ENCODE results near the gene AFAP1.

The AFAP1 gene

DNA sequence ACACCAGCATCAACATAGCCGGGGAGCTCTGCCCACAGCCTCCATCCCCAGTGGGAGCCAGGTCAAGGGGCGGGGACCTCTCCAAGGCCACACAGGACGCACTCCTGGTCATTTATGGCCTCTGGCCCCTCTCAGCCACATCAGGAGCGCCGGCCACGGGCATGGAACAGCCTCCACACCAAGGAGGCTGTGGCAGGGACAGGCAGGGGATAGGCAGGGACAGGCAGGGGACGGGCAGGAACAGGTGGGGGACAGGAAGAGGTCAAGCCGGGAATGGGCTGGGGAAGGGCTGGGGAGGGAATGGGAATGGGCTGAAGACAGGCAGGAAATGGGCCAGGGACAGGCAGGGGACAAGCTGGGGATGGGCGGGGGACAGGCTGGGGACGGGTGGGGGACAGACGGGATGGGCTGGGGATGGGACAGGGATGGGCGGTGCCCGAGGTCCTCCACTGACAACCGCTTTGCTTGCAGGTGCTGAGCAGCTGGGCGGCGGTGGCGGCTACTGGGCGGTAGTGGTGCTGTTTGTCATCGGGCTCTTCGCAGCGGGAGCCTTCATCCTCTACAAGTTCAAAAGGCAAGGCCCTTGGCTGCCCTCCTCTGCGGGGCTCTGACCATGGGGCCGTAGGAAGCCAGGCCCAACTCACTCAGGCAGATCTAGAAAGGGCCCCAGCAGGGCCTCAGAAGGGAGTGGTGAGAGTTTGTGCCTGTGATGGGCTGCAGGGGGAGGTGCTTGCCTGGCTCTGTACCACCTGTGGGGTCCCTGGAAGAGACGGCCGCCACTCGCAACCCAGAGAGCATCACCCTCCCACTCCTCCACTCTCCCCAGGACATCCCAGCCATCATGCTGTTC lies 205.6 kb downstream of the AFAP1 start:
- DNase-seq, result no peak

- no peak for DNase-seq
These were observed 206.5 kb downstream of the AFAP1 start for GRCh38 chr4:7733201-7733600.

- DNase-seq, result no peak
These were observed 207.4 kb downstream of the AFAP1 start for GRCh38 chr4:7732263-7732662.

- no peak for DNase-seq
These were observed 208.2 kb downstream of the AFAP1 start for GRCh38 chr4:7731437-7731836.

DNA sequence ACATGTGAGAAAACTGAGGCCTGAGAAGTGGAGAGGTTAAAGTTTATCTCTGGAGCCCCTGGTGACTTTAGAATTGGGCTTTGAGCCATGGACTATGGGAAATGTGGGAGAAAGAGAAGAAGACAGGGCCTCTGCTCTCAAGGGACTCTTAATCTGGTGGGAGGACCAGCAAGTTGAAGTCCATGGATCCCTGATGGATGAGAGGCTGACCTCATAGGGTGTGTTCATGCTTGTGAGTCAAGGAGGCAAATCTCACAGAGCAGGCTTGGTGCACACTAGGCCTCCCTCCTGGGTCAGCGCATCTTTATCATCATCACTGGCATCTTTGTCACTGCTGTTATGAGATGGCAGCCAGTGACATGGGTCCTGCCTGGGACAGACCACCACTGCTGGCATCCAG lies 211.9 kb downstream of the AFAP1 start:
- DNase-seq, result no peak

- no peak for DNase-seq
These were observed 212.8 kb downstream of the AFAP1 start for GRCh38 chr4:7726665-7727413.

- no peak for DNase-seq
These were observed 213.7 kb downstream of the AFAP1 start for GRCh38 chr4:7725951-7726350.

DNA sequence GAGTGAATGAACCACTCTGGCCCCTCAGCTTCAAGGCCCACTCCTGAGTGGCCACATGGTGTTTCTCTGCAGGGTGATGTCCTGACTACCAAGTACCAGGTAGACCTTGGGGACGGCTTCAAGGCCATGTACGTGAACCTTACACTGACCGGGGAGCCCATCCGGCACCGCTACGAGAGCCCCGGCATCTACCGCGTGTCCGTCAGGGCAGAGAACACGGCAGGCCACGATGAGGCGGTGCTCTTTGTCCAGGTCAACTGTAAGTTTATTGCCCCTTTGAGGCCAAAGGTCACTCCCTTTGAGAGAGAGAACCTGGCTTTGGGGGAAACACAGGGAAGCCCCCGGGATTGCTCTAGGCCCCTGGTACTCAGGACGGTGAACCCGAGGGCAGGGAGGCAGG lies 216.0 kb downstream of the AFAP1 start:
- DNase-seq, result no peak

DNA sequence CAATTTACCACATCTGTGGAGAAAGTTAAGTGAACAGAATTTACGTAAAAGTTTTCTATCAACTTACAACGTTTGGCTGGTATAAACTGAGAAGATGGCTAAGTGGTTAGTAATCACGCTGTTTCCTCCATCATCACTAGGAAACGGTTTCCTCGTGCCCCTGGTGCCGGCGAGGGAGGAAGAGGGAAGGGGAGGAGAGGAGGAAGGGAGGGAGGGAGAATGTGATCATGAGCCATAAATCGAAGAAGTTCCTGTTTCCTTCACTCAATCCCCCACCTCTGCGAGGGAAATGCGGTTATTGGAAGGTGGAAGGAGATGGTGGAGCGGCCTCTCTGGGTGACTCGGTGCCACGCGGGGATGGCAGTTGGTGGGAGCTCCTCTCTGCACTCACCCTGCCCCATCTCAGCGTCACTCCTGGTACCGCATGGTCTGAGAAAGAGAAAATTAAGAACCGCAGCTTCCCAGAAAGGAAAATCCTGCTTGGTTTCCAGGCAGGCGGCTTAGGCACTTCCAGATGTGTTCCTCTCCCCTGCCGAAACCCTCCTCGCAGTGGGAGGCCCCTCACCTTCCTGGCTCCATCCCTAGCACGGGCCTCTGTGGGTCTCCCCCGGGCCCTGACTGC lies 216.8 kb downstream of the AFAP1 start:
- DNase-seq, result no peak

GRCh38 chr4:7721984-7722551 lies 217.6 kb downstream of the AFAP1 start:
- DNase-seq, result peak; percentile 5

DNA sequence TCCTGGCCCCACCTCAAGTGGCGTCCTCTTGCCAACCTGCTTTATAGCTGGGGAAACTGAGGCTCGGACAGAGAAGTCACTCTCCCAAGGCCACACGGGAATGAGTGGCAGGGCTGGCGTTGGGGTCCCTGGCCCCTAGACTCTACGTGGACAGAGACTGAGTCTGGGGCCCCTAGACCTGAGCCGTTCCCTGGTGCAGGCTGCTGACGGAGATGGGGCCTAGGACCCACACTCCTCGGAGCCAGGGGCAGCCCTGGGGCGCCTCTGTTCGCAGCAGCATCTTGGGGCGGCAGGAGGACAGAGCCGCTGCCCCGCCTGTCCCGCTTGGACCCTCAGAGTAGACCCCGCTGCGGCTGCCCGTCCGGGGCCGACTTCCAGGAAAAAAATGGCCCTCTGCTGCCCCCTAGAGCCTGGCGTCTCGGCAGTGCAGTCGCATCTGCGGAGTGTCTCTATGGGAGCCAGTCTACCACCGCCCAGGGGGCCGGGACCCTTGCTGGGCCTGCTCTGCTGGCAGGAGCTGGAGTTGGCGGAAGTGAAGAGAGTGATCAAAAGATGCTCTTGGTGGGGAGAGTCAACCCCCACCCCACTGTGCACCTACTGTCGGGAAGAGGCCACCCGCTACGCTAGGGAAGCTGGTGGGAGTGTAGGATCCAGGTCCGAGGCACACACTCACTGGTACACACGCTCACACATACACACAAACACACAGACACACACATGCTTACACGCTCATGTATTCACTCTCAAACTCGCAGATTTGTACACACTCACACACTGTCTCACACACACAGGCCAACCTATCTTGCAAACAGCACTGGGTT lies 220.1 kb downstream of the AFAP1 start:
- DNase-seq, result peak; percentile 31

DNA sequence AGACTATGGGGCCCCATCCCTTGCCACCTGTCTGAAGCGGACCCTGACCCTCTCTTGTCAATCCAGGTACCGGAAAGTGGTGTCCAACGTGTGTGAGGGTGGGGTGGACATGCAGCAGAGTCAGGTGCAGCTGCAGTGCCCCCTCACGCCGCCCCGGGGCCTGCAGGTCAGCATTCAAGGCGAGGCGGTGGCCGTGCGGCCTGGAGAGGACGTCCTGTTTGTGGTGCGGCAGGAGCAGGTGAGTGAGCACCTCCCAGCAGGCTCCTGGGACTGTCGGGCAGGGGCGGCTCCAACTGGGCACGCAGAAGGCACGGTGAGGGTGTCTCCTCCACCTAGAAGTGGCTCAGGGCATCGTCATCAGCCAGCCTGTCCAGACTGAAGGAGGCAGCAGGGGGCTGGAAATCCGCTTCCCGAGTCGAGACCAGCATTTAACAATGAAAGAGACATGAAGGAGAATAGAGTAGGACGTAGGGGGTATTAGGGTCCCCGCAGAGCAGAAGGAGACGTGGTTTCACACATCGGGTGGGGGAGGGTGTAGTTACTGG lies 221.6 kb downstream of the AFAP1 start:
- DNase-seq, result no peak

- DNase-seq, result no peak
These were observed 222.5 kb downstream of the AFAP1 start for GRCh38 chr4:7717161-7717560.

GRCh38 chr4:7716010-7716721 lies 223.5 kb downstream of the AFAP1 start:
- DNase-seq, result no peak

DNA sequence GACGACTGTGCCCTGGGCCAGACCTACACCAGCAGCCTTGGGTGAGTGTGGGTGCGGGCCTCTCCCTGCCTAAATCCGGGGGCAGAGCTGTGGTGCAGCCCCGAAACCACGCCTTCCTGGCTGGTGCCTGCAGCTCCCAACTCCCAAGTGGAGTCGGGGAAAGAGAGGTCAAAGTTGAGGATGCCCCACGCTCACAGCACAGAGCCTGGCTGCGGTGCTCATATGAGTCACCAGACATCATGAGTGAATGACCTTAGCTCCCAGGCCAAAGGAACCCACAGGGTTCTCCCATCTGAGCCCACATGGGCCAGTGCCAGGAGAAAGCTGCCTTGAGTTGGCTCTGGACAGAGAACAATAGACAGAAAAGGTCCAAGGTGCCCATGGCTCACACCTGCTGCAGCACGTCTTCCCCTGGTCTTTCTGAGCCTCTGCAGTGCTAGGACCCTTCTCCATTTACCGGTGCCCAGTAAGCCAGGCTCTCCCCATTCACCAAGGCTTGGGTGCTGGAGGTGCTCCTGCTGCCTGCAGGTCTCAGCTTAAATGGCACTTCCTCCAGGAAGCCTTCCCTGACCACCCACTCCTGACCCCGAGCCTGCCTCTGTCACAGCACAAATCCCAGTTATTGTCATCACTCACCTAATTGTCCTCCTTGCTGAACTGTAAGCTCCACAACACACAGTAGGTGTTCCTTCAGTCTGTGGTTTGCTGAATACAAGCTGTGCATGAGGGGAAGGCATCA lies 224.2 kb downstream of the AFAP1 start:
- no peak for DNase-seq

DNA sequence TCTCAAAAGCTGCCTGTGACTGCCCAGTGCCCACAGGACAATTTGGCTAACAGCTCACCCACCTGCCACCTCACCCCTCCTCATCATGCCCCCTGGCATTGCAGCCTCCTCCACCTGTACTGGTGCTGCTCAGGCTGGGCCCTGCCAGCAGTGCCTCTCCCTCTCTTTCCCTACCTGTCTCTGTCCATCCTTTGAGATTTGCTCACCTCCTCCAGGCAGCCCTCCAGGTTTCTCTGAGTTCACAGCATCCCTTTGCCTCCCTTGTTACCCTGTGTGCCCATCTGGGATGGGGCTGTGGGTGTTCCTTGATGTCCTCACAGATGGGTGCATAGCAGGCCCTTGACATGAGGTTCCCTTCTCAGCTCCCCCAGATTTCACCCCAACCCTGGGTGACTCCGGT lies 224.9 kb downstream of the AFAP1 start:
- DNase-seq, result no peak

DNA sequence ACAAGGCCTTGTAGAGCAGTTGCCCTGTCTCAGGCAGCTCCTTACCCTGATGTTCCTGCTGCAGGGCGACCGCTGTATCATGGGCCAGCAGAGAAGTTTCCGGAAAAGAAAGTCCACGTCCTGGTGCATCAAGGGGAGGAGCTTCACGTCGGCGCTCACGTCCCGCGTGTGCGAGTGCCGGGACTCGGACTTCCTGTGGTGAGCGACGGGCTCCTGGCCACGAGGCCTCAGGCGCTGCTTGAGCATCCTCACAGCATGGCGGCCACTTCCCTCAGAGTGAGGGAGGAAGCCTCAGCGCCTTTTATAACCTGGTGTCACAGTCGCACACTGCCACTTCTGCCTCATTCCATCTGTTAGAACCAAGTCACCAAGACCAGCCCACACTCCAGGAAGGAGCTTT lies 225.5 kb downstream of the AFAP1 start:
- no peak for DNase-seq

GRCh38 chr4:7713757-7714156 lies 225.9 kb downstream of the AFAP1 start:
- no peak for DNase-seq

DNA sequence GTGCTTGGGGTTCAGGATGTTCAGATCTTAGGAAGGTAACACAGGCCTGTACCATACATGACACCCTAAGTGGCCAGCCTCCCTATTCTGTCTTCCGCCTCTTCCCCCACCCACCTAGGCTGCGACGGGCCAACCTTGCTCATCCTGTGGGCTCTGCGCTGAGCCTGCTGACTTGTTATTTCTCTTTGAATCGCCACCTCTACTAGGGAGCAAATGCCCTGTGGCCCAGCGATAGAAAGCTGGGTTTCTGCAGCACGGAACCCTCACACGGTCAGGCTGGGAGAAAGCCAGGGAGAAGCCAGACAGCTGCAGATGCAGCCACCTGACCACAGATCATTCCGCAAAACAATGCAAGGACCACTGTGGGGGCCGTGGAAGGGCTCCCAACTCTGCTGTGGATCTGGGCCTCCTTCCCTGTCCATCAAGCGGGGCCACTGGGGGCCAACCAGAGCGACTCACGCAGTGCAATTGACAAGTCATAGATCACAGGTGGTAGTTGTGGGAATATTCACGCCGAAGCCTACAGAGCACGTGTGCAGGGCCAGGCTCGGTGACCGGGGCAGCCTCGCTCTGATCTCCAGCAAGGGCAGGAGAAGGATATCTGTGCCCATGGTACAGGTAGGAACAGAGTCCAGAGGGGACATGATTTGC lies 227.5 kb downstream of the AFAP1 start:
- no peak for DNase-seq

- no peak for DNase-seq
These were observed 228.2 kb downstream of the AFAP1 start for GRCh38 chr4:7711307-7711963.
